Renal cortical epithelial cell (primary cell): ENCODE data around the gene CCDC51. TPM values are rescaled to one million over a fixed set of nuclear protein-coding genes. Genes with fewer than 3 reads are reported as not detected.

Source experiments
- total RNA-seq: library from RNA; depleted of rRNA; stranded (reverse); fragments of >200 nt; gene quantifications from 2 replicates; pipeline ENCODE4 v1.2.3, GENCODE V29; 2014

CCDC51 gene
- total RNA-seq, 1 donor from 2014 or later, result 24.0 TPM

Other genes starting within 250 kb of the CCDC51 start
- gene CAMP, start 216.6 kb downstream of the CCDC51 start, total RNA-seq, result 0.25 TPM in 1 of 2 replicates, not detected in the other
- gene ZNF589, start 199.0 kb downstream of the CCDC51 start, total RNA-seq, result 2.3 and 6.6 TPM in 2 replicates
- 29.7 and 45.7 TPM in 2 replicates for gene NME6, start 138.8 kb downstream of the CCDC51 start, total RNA-seq
- not detected in 2 replicates for gene SPINK8, start 106.5 kb downstream of the CCDC51 start, total RNA-seq
- not detected in 2 replicates for gene FBXW12, start 67.9 kb downstream of the CCDC51 start, total RNA-seq
- 38.2 and 191 TPM in 2 replicates for gene PLXNB1, start 10.0 kb downstream of the CCDC51 start, total RNA-seq
- gene TMA7, start 138 bp upstream of the CCDC51 start, total RNA-seq, result 201 and 228 TPM in 2 replicates
- 4.3 and 5.2 TPM in 2 replicates for gene ATRIP, start 6.6 kb upstream of the CCDC51 start, total RNA-seq
- gene SHISA5, start 64.1 kb upstream of the CCDC51 start, total RNA-seq, result 116 and 143 TPM in 2 replicates
- 11.3 and 38.2 TPM in 2 replicates for gene PFKFB4, start 116.7 kb upstream of the CCDC51 start, total RNA-seq
- gene UCN2, start 123.7 kb upstream of the CCDC51 start, total RNA-seq, result 4.0 and 11.5 TPM in 2 replicates
- 129 and 165 TPM in 2 replicates for gene COL7A1, start 155.2 kb upstream of the CCDC51 start, total RNA-seq
- gene UQCRC1, start 169.5 kb upstream of the CCDC51 start, total RNA-seq, result 549 and 618 TPM in 2 replicates
- gene TMEM89, start 181.7 kb upstream of the CCDC51 start, total RNA-seq, result not detected in 2 replicates
- 21.0 and 45.5 TPM in 2 replicates for gene SLC26A6, start 195.3 kb upstream of the CCDC51 start, total RNA-seq
- gene CELSR3, start 222.8 kb upstream of the CCDC51 start, total RNA-seq, result 1.9 and 2.7 TPM in 2 replicates
- 6.3 and 26.7 TPM in 2 replicates for gene NCKIPSD, start 245.8 kb upstream of the CCDC51 start, total RNA-seq